Measurements from ENCODE around the gene ANKRD16.

DNA sequence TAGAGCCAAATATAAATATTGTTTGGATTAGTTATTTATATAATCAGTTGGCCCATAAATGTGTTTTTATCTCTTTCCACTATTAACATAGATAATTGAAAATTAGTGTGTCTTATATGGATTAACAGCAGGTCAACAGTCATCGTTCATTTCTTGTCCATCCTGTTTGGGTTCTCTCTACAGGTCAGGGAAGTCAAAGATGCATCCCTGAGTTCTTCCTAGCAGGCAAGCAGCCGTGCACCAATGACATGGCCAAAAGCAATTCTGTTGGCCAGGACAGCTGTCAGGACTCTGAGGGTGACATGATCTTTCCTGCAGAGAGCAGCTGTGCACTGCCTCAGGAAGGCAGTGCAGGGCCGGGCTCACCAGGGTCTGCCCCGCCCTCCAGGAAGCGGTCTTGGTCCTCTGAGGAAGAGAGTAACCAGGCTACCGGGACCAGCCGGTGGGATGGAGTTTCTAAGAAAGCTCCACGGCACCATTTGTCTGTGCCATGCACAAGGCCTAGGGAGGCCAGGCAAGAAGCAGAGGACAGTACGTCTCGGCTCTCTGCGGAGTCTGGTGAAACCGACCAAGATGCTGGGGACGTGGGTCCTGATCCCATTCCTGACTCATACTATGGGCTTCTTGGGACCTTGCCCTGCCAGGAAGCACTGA, 16.3 kb upstream of the ANKRD16 start:
- TF ChIP-seq, protein P1, sequence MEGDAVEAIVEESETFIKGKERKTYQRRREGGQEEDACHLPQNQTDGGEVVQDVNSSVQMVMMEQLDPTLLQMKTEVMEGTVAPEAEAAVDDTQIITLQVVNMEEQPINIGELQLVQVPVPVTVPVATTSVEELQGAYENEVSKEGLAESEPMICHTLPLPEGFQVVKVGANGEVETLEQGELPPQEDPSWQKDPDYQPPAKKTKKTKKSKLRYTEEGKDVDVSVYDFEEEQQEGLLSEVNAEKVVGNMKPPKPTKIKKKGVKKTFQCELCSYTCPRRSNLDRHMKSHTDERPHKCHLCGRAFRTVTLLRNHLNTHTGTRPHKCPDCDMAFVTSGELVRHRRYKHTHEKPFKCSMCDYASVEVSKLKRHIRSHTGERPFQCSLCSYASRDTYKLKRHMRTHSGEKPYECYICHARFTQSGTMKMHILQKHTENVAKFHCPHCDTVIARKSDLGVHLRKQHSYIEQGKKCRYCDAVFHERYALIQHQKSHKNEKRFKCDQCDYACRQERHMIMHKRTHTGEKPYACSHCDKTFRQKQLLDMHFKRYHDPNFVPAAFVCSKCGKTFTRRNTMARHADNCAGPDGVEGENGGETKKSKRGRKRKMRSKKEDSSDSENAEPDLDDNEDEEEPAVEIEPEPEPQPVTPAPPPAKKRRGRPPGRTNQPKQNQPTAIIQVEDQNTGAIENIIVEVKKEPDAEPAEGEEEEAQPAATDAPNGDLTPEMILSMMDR (IDR thresholded peaks at IDR 0.05; ENCODE audit: low read depth, low read length) = no peak
- no peak for TF ChIP-seq EZH2phosphoT487 (IDR thresholded peaks at IDR 0.05; ENCODE audit: low read depth)

Measured in OCI-LY3 (cell line).